HepG2 (cell line): Measurements from ENCODE around the gene C1QTNF6. TPM values are rescaled to one million over a fixed set of nuclear protein-coding genes. Genes with fewer than 3 reads are reported as not detected.
A peak's percentile ranks its signal among the peaks of the same experiment; 100 is the strongest.

Source experiments
- DMAP1 ChIP-seq: IDR thresholded peaks from 2 replicates; pipeline ENCODE4 v1.6.1; 2016
- EHMT2 ChIP-seq: fragments of 200-600 bp; sonication (generic); IDR thresholded peaks from 2 replicates; pipeline ENCODE4 v1.7.0; 2017; ENCODE audit warnings: antibody characterized with exemption, low read depth, low read length, borderline replicate concordance
- KDM3A ChIP-seq: IDR thresholded peaks from 2 replicates; pipeline ENCODE4 v1.6.1; 2018; ENCODE audit warnings: low read depth, missing compliant biosample characterization
- KLF12 ChIP-seq: sonication (generic); formaldehyde crosslinking; IDR thresholded peaks from 2 replicates; pipeline ENCODE4 v1.4.0; 2020; ENCODE audit warnings: missing genetic modification reagents, borderline replicate concordance
- KMT2A ChIP-seq: sonication (generic); formaldehyde crosslinking; IDR thresholded peaks from 2 replicates; pipeline ENCODE4 v1.4.0; 2020; ENCODE audit warnings: missing genetic modification reagents
- MBD4 ChIP-seq: IDR thresholded peaks from 2 replicates; pipeline ENCODE4 v1.6.1; 2012; ENCODE audit warnings: low read length, inconsistent platforms, borderline replicate concordance
- POLR2G ChIP-seq: fragments of 200-400 bp; formaldehyde crosslinking; IDR thresholded peaks from 2 replicates; pipeline ENCODE4 v1.6.1; 2018; ENCODE audit warnings: mild to moderate bottlenecking, low read depth, low read length, moderate library complexity
- SAP130 ChIP-seq: IDR thresholded peaks from 2 replicates; pipeline ENCODE4 v1.6.1; 2016; ENCODE audit warnings: low read depth
- SP4 ChIP-seq: sonication (generic); formaldehyde crosslinking; IDR thresholded peaks from 2 replicates; pipeline ENCODE4 v1.8.1; 2023; ENCODE audit warnings: mild to moderate bottlenecking, missing genetic modification reagents
- THAP9 ChIP-seq: sonication (generic); formaldehyde crosslinking; IDR thresholded peaks from 2 replicates; pipeline ENCODE4; 2020; ENCODE audit warnings: missing genetic modification reagents, mild to moderate bottlenecking, borderline replicate concordance
- TP53 ChIP-seq: sonication (generic); formaldehyde crosslinking; conservative IDR thresholded peaks from 2 replicates; pipeline ENCODE4 v1.4.0; 2020; ENCODE audit warnings: missing genetic modification reagents
- ZBTB7A ChIP-seq: sonication (generic); formaldehyde crosslinking; IDR thresholded peaks from 2 replicates; pipeline ENCODE4 v1.8.0; 2022; ENCODE audit warnings: mild to moderate bottlenecking, missing genetic modification reagents
- ZNF121 ChIP-seq: sonication (generic); formaldehyde crosslinking; IDR thresholded peaks from 2 replicates; pipeline ENCODE4 v1.5.0; 2020; ENCODE audit warnings: mild to moderate bottlenecking, missing genetic modification reagents
- ZNF317 ChIP-seq: sonication (generic); formaldehyde crosslinking; IDR thresholded peaks from 2 replicates; pipeline ENCODE4 v1.5.0; 2020; ENCODE audit warnings: mild to moderate bottlenecking, missing genetic modification reagents
- ZNF331 ChIP-seq: sonication (generic); formaldehyde crosslinking; IDR thresholded peaks from 2 replicates; pipeline ENCODE4 v1.4.0; 2020; ENCODE audit warnings: missing genetic modification reagents
- ZNF530 ChIP-seq: sonication (generic); formaldehyde crosslinking; IDR thresholded peaks from 2 replicates; pipeline ENCODE4 v1.5.0; 2020; ENCODE audit warnings: low read depth, mild to moderate bottlenecking, missing genetic modification reagents
- ZNF644 ChIP-seq: IDR thresholded peaks from 2 replicates; pipeline ENCODE4 v1.6.1; 2016; ENCODE audit warnings: low read depth
- ZSCAN31 ChIP-seq: sonication (generic); formaldehyde crosslinking; IDR thresholded peaks from 2 replicates; pipeline ENCODE4 v1.5.0; 2020; ENCODE audit warnings: low read depth, mild to moderate bottlenecking, missing genetic modification reagents
- ZSCAN9 ChIP-seq: IDR thresholded peaks from 2 replicates; pipeline ENCODE4 v1.6.1; 2016; ENCODE audit warnings: borderline replicate concordance
- polyA plus RNA-seq, 8 experiments: library from polyadenylated mRNA; depleted of rRNA in 3 of 8; stranded (reverse) in 7 of 8; unstranded in 1 of 8; fragments of >200 nt; fragmentation: Illumina TruSeq in 4 of 8; extraction: Trizol in 4 of 8; gene quantifications; 2 replicates each; pipeline versions ENCODE4 v1.2.1 to v1.2.3, GENCODE V29; 2011 to 2016; ENCODE audit warnings: low read depth in 4 of 8, missing spikeins in 1 of 8, mixed read lengths in 1 of 8; ENCODE audit not compliant: insufficient read depth in 1 of 8
- total RNA-seq, 5 experiments: library from RNA; depleted of rRNA; stranded (reverse); fragments of >200 nt; fragmentation: Illumina TruSeq; extraction: Trizol; gene quantifications; 2 replicates each; pipeline ENCODE4 v1.2.3, GENCODE V29; 2016; ENCODE audit warnings: low read depth in 1 of 5
- TF ChIP-seq, protein P1 (sequence below): sonication (generic); formaldehyde crosslinking; IDR thresholded peaks from 2 replicates; pipeline ENCODE4 v1.4.0; 2020; ENCODE audit warnings: missing genetic modification reagents, borderline replicate concordance
- TF ChIP-seq, protein P2 (sequence below): sonication (generic); formaldehyde crosslinking; IDR thresholded peaks from 2 replicates; pipeline ENCODE4 v1.5.0; 2020; ENCODE audit warnings: mild to moderate bottlenecking, missing genetic modification reagents

Gene C1QTNF6
- total and polyA plus RNA-seq, 2 of the 13 experiments (the other 11 are each of a cell fraction or from before 2014, with no cell fraction given), result 2.7 to 6.9 TPM

DNA sequence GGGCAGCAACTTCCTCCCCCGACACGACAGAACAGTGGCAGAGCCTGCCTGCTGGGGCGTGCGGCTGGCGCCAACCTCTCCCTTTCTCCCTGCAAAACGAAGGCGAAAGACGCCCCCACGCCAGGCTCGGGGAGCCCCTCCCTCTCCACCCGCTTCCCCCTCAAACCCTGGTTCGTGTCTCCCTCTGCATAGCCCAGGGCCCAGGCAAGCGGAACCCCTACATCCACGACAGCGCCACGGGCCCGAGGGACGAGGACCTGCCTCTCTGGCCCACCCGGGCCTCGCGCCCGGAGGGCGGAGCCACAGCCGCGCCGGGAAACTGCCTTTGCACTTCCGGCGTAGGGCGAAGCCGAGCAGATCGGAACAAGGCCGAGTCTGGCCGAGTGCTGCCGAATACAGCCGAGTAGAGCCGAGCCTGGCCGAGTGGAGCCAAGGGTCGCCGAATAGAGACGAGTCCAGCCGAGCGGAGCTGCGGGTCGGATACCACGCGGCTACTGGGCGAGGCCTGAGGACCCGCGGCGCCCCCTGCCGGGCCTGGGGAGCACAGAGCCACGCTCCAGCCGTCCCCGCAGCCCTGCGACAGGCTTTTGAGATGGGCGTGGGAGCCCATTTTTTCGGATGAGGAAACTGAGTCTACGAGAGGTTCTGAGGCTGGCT, 11.2 kb upstream of the C1QTNF6 start (continued):
- TF ChIP-seq, protein P1, sequence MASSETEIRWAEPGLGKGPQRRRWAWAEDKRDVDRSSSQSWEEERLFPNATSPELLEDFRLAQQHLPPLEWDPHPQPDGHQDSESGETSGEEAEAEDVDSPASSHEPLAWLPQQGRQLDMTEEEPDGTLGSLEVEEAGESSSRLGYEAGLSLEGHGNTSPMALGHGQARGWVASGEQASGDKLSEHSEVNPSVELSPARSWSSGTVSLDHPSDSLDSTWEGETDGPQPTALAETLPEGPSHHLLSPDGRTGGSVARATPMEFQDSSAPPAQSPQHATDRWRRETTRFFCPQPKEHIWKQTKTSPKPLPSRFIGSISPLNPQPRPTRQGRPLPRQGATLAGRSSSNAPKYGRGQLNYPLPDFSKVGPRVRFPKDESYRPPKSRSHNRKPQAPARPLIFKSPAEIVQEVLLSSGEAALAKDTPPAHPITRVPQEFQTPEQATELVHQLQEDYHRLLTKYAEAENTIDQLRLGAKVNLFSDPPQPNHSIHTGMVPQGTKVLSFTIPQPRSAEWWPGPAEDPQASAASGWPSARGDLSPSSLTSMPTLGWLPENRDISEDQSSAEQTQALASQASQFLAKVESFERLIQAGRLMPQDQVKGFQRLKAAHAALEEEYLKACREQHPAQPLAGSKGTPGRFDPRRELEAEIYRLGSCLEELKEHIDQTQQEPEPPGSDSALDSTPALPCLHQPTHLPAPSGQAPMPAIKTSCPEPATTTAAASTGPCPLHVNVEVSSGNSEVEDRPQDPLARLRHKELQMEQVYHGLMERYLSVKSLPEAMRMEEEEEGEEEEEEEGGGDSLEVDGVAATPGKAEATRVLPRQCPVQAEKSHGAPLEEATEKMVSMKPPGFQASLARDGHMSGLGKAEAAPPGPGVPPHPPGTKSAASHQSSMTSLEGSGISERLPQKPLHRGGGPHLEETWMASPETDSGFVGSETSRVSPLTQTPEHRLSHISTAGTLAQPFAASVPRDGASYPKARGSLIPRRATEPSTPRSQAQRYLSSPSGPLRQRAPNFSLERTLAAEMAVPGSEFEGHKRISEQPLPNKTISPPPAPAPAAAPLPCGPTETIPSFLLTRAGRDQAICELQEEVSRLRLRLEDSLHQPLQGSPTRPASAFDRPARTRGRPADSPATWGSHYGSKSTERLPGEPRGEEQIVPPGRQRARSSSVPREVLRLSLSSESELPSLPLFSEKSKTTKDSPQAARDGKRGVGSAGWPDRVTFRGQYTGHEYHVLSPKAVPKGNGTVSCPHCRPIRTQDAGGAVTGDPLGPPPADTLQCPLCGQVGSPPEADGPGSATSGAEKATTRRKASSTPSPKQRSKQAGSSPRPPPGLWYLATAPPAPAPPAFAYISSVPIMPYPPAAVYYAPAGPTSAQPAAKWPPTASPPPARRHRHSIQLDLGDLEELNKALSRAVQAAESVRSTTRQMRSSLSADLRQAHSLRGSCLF (CRISPR knock-in tag), result no peak; the same call in 1 of the 2 replicates
- TF ChIP-seq ZNF121, result no peak; the same call in 1 of the 2 replicates
- no peak for TF ChIP-seq EHMT2
- TF ChIP-seq ZSCAN9 (CRISPR knock-in tag), result no peak
- peak; percentile 92 for TF ChIP-seq POLR2G
- no peak for TF ChIP-seq ZNF644 (CRISPR knock-in tag)
- TF ChIP-seq SP4, result peak; percentile 42; the same call in 1 of the 2 replicates
- TF ChIP-seq TP53 (CRISPR knock-in tag), result no peak
- no peak; the same call in 1 of the 2 replicates for TF ChIP-seq ZNF317 (CRISPR knock-in tag)
- TF ChIP-seq ZNF331 (CRISPR knock-in tag), result 0 out of 2 replicates have a peak, but pooled peaks have one; percentile 5
- no peak for TF ChIP-seq KMT2A
- TF ChIP-seq MBD4, result no peak
- TF ChIP-seq KDM3A (CRISPR knock-in tag), result no peak; the same call in 1 of the 2 replicates
- peak; percentile 62 for TF ChIP-seq SAP130 (CRISPR knock-in tag)
- TF ChIP-seq ZBTB7A, result no peak
- TF ChIP-seq ZNF530 (CRISPR knock-in tag), result no peak
- TF ChIP-seq DMAP1 (CRISPR knock-in tag), result peak; percentile 84
- TF ChIP-seq THAP9 (CRISPR knock-in tag), result no peak
- TF ChIP-seq, protein P2, sequence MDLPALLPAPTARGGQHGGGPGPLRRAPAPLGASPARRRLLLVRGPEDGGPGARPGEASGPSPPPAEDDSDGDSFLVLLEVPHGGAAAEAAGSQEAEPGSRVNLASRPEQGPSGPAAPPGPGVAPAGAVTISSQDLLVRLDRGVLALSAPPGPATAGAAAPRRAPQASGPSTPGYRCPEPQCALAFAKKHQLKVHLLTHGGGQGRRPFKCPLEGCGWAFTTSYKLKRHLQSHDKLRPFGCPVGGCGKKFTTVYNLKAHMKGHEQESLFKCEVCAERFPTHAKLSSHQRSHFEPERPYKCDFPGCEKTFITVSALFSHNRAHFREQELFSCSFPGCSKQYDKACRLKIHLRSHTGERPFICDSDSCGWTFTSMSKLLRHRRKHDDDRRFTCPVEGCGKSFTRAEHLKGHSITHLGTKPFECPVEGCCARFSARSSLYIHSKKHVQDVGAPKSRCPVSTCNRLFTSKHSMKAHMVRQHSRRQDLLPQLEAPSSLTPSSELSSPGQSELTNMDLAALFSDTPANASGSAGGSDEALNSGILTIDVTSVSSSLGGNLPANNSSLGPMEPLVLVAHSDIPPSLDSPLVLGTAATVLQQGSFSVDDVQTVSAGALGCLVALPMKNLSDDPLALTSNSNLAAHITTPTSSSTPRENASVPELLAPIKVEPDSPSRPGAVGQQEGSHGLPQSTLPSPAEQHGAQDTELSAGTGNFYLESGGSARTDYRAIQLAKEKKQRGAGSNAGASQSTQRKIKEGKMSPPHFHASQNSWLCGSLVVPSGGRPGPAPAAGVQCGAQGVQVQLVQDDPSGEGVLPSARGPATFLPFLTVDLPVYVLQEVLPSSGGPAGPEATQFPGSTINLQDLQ (CRISPR knock-in tag), result 0 out of 2 replicates have a peak, but pooled peaks have one; percentile 48
- TF ChIP-seq KLF12 (CRISPR knock-in tag), result peak; percentile 80; the same call in 1 of the 2 replicates
- no peak for TF ChIP-seq ZSCAN31 (CRISPR knock-in tag)
